CD4-positive, alpha-beta T cell treated with Interleukin-17A for 1 hour (primary cell): Measurements from ENCODE around the gene AKAP6.

ENCODE experiments used
- DNase-seq: peaks from one replicate; pipeline ENCODE4 v3.0.0-alpha.2; 2020

Gene AKAP6

GRCh38 chr14:32722631-32723183 lies 393.6 kb downstream of the AKAP6 start:
- no peak for DNase-seq

- no peak for DNase-seq
Observed at GRCh38 chr14:32724867-32725471, 395.9 kb downstream of the AKAP6 start.

GRCh38 chr14:32726516-32726915 lies 397.4 kb downstream of the AKAP6 start:
- DNase-seq: no peak

GRCh38 chr14:32727832-32728231 lies 398.7 kb downstream of the AKAP6 start:
- no peak for DNase-seq

- no peak for DNase-seq
Observed at GRCh38 chr14:32728526-32728925, 399.4 kb downstream of the AKAP6 start.

GRCh38 chr14:32728976-32729375 lies 399.9 kb downstream of the AKAP6 start:
- DNase-seq: no peak

GRCh38 chr14:32731249-32731648 lies 402.2 kb downstream of the AKAP6 start:
- DNase-seq: no peak

GRCh38 chr14:32733015-32733414 lies 403.9 kb downstream of the AKAP6 start:
- no peak for DNase-seq

- DNase-seq: no peak
Observed at GRCh38 chr14:32734261-32734660, 405.2 kb downstream of the AKAP6 start.

- no peak for DNase-seq
Observed at GRCh38 chr14:32737621-32738020, 408.5 kb downstream of the AKAP6 start.

- no peak for DNase-seq
Observed at GRCh38 chr14:32738206-32738871, 409.2 kb downstream of the AKAP6 start.

GRCh38 chr14:32744811-32745445 lies 415.8 kb downstream of the AKAP6 start:
- DNase-seq: no peak

- no peak for DNase-seq
Observed at GRCh38 chr14:32754209-32754608, 425.1 kb downstream of the AKAP6 start.

GRCh38 chr14:32756173-32756572 lies 427.1 kb downstream of the AKAP6 start:
- no peak for DNase-seq

GRCh38 chr14:32756775-32757174 lies 427.7 kb downstream of the AKAP6 start:
- no peak for DNase-seq

GRCh38 chr14:32757568-32757967 lies 428.5 kb downstream of the AKAP6 start:
- DNase-seq: no peak

GRCh38 chr14:32761381-32761968 lies 432.4 kb downstream of the AKAP6 start:
- no peak for DNase-seq

GRCh38 chr14:32762886-32763285 lies 433.8 kb downstream of the AKAP6 start:
- no peak for DNase-seq

GRCh38 chr14:32763673-32764072 lies 434.6 kb downstream of the AKAP6 start:
- DNase-seq: no peak

- no peak for DNase-seq
Observed at GRCh38 chr14:32764131-32764530, 435.0 kb downstream of the AKAP6 start.

GRCh38 chr14:32770422-32770821 lies 441.3 kb downstream of the AKAP6 start:
- DNase-seq: no peak

GRCh38 chr14:32774214-32774613 lies 445.1 kb downstream of the AKAP6 start:
- no peak for DNase-seq

GRCh38 chr14:32779840-32780239 lies 450.7 kb downstream of the AKAP6 start:
- no peak for DNase-seq

GRCh38 chr14:32784405-32784804 lies 455.3 kb downstream of the AKAP6 start:
- no peak for DNase-seq
